Ascending aorta (tissue), 2 donors: ENCODE data around the gene CRYGN. TPM values are rescaled to one million over a fixed set of nuclear protein-coding genes. Genes with fewer than 3 reads are reported as not detected.

Source experiments
- DNase-seq, 2 donors: peaks; one replicate each; pipeline ENCODE4 v3.0.0-alpha.2; 2019; ENCODE audit warnings: low spot score in 2 of 2
- H3K27ac ChIP-seq, 2 donors: fragments of 200-600 bp; sonication (generic); one replicate each; pipeline ENCODE4 v1.5.1; 2016 to 2017; ENCODE audit warnings: mild to moderate bottlenecking in 1 of 2
- H3K27me3 ChIP-seq: fragments of 200-600 bp; sonication (generic); one replicate; pipeline ENCODE4 v1.5.1; 2017
- H3K36me3 ChIP-seq, 2 donors: fragments of 200-600 bp; sonication (generic); one replicate each; pipeline ENCODE4 v1.5.1; 2016
- H3K4me1 ChIP-seq, 2 donors: fragments of 200-600 bp; sonication (generic); one replicate each; pipeline ENCODE4 v1.5.1; 2016 to 2017; ENCODE audit warnings: mild to moderate bottlenecking in 1 of 2
- H3K4me3 ChIP-seq, 2 donors: fragments of 200-600 bp; sonication (generic); one replicate each; pipeline ENCODE4 v1.5.1; 2016 to 2017; ENCODE audit warnings: mild to moderate bottlenecking in 1 of 2
- H3K9me3 ChIP-seq, 2 donors: fragments of 200-600 bp; sonication (generic); one replicate each; pipeline ENCODE4 v1.5.1; 2016
- intact Hi-C: fragments of 100-400 bp; cut with DNase I; formaldehyde crosslinking; loops from one replicate; pipeline ENCODE4 v1.15.1; 2023
- total RNA-seq: library from RNA; depleted of rRNA; stranded (reverse); fragments of >200 nt; gene quantifications from one replicate; pipeline ENCODE4 v1.1.0, GENCODE V29; 2016
- TF ChIP-seq, protein P1 (sequence below), 3 experiments: fragments of 200-600 bp in 2 of 3; fragments of 450-650 bp in 1 of 3; sonication (generic) in 2 of 3; IDR thresholded peaks; one replicate each; pipeline ENCODE4 v1.5.1; 2016 to 2019; ENCODE audit warnings: antibody characterized with exemption in 3 of 3, mild to moderate bottlenecking in 1 of 3, moderate library complexity in 1 of 3

Gene CRYGN
- total RNA-seq, 1 donor from 2014 or later, result not detected

DNA sequence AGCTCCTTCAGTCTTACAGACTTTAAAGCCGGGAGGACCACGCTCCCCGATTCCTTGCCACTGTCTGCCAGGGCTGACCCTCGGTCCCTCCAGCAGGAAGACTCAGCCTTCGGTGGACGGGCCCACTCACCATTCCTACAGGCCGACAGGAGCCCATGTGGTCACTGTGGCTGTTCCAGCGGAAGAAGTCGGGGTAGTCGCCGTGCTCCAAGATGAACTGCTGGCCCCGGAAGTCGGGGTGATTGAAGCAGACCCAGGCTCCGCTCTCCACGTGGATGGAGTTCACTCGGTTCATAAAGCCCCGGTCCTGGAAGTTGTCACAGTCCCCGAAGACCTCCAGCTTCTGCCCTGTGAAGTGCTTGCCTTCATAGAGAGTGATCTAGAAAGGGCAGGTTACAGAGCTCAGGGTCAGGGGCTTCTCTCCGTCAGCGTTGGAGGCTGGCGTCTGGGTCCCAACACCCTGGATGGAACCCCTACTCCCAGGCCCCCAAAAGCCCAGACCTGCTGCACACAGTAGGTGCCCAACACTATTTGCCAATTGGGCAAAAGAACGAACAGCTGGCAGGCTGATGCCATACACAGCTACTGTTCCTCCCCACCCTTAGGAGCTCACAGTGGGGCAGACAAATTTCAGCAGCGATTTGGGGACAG is 1.9 kb downstream of the CRYGN start:
- Histone ChIP-seq H3K4me1 (peaks cover 20 to 50% of the 10 kb centered on the region in 2 donors), H3K9me3 (no peaks in the 10 kb centered on the region), H3K27me3 (no peaks in the 10 kb centered on the region), H3K36me3 (no peaks in the 10 kb centered on the region), H3K27ac (peak overlapping the region; percentile 88 to 95), H3K4me3 (no peak overlapping the region)
- TF ChIP-seq, protein P1, sequence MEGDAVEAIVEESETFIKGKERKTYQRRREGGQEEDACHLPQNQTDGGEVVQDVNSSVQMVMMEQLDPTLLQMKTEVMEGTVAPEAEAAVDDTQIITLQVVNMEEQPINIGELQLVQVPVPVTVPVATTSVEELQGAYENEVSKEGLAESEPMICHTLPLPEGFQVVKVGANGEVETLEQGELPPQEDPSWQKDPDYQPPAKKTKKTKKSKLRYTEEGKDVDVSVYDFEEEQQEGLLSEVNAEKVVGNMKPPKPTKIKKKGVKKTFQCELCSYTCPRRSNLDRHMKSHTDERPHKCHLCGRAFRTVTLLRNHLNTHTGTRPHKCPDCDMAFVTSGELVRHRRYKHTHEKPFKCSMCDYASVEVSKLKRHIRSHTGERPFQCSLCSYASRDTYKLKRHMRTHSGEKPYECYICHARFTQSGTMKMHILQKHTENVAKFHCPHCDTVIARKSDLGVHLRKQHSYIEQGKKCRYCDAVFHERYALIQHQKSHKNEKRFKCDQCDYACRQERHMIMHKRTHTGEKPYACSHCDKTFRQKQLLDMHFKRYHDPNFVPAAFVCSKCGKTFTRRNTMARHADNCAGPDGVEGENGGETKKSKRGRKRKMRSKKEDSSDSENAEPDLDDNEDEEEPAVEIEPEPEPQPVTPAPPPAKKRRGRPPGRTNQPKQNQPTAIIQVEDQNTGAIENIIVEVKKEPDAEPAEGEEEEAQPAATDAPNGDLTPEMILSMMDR (IDR thresholded peaks at IDR 0.05), result no peak
- DNase-seq, result no peak
- intact Hi-C loops, result loop anchor here (5.0 kb wide), 1 partner anchor 191 kb away; the partner anchor contains the start of gene SMARCD3

DNA sequence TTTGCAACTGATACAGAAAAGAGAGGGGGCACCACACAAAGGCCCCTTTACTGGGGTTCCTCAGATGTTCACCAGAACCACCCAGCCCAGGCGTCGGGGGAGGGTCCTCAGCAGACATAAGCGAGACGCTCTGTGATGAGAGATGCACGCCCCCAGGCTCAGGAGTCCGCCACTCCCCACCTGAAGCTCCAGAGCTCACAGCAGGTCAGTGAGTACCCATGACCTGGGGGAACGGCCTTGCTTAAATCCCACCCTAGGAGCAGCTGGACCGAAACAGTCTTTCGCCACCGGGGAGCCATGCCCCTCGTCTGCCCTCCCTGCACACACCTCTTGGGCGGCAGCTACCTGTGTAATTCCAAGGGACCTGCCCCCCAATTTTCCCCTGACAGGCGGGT is 2.8 kb downstream of the CRYGN start:
- TF ChIP-seq, protein P1 (IDR thresholded peaks at IDR 0.05), result no peak
- no peaks in the 10 kb centered on the region for H3K9me3 ChIP-seq
- no peak for DNase-seq
- intact Hi-C loops, result loop anchor here (5.0 kb wide), 1 partner anchor 190 kb away; the partner anchor contains the start of gene SMARCD3
- peaks cover 20 to 49% of the 10 kb centered on the region in 2 donors for H3K4me1 ChIP-seq
- peak overlapping the region; percentile 88 to 95 for H3K27ac ChIP-seq
- H3K36me3 ChIP-seq, result no peaks in the 10 kb centered on the region
- H3K4me3 ChIP-seq, result no peak overlapping the region
- no peaks in the 10 kb centered on the region for H3K27me3 ChIP-seq

DNA sequence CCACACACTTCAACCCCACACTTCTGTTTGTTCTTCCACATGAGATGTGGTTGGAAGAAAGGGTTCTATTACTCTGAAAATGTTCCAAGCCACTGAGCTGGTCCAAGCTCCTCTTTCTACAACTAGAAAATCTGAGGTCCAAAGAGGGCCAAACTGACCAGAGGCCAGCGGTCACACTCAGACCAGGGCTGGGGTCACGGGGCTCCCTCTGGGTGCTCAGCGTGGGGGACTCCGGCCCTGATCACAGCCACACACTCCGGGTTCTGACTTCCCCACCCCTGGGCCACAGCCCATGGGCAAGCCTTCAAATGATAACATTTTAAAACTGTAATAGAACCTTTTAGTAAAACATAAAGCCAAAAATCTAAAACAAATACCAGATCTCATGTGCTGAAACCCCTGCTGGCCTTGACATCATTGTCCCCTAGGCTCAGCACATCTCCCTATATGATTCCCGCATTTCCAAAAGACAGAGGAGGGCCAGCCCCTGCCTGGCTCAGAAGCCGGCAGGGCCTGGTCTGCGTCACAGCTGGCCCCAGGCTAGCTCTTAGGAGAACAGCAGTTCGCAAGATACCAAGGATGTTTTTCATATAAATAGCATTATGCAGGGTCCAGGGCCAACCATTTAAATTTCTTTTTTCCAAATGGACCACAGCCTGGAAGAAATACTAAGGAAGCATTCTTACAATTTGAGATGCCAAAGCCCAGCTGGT is 3.3 kb downstream of the CRYGN start:
- H3K4me3 ChIP-seq, result no peak overlapping the region
- peaks cover 20 to 44% of the 10 kb centered on the region in 2 donors for H3K4me1 ChIP-seq
- intact Hi-C loops, result loop anchor here (1.0 to 5.0 kb wide), 2 partner anchors 9 to 189 kb away; partner anchors contain the start of gene SMARCD3
- H3K27ac ChIP-seq, result peak overlapping the region; percentile 88 to 95
- peak in 1 of 2 donors; percentile 87 for DNase-seq
- TF ChIP-seq, protein P1 (IDR thresholded peaks at IDR 0.05), result no peak
- no peaks in the 10 kb centered on the region for H3K27me3 ChIP-seq
- no peaks in the 10 kb centered on the region for H3K9me3 ChIP-seq
- no peaks in the 10 kb centered on the region for H3K36me3 ChIP-seq

DNA sequence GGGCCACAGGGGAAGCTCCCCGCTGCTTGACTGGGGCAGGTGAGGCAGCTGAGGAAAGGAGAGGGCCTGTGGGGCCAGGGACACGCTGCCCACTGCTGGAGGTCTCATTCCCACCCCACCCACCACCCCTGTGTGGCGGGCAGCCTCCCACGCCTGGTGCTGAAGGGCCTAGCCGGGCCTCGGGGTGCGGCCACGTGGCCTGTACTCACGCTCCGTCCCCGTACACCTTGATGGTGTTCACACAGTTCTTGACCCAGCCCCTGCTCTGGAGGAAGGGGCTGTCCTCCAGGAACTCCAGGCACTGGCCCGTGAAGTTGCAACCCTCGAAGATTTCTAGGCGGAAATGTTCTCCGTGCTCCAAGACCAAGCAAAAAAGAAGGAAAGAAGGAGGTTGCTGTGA is 4.0 kb downstream of the CRYGN start:
- H3K9me3 ChIP-seq, result no peaks in the 10 kb centered on the region
- TF ChIP-seq, protein P1 (IDR thresholded peaks at IDR 0.05), result no peak
- no peaks in the 10 kb centered on the region for H3K27me3 ChIP-seq
- H3K27ac ChIP-seq, result peak overlapping the region; percentile 88 to 95
- H3K36me3 ChIP-seq, result no peaks in the 10 kb centered on the region
- peaks cover 17 to 38% of the 10 kb centered on the region in 2 donors for H3K4me1 ChIP-seq
- no peak for DNase-seq
- intact Hi-C loops, result loop anchor here (1.0 to 5.0 kb wide), 2 partner anchors 9 to 189 kb away; partner anchors contain the start of gene SMARCD3
- H3K4me3 ChIP-seq, result no peak overlapping the region

DNA sequence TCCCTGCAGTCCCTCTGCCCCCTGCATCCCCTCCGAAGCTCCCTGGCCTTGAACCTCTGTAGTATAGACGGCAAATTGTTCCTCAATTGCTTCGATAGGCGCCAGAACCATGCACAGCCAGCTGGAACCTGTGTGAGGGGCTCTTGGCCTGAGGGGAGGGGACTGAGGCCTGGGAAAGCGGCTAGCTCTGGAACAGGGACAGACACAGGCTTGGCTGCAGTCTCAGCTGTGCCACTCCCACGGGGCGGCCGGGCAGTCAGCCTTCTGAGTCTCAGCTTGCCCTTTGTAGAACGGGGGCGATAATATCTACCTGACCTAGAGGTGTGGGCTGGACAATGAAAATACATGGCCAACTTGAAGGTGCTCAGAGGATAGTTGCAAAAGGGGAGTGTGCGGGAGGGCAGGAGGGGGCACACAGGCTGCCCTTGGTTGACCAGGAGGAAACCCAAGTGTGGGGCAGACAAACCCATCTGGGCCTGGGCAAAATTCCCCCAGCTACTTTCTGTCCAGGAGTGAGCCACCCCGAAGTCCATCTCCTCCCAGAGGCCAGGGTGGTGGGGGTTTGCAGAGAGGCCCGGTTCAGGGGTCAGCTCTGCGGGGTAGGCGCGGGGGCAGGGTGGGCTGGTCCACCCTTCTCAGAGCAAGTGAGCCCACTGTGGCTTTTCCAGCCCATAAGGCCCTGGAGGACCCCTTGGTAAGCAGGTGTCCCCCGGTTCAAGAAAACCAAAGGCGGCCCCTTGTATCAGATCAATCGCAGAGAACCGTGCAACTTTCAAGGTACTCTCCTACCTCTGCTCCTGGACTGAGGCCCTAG is 4.6 kb downstream of the CRYGN start:
- Histone ChIP-seq H3K4me1 (peaks cover 12 to 32% of the 10 kb centered on the region in 2 donors), H3K27ac (peak overlapping the region; percentile 88 to 95), H3K9me3 (no peaks in the 10 kb centered on the region), H3K36me3 (no peaks in the 10 kb centered on the region), H3K4me3 (no peak overlapping the region), H3K27me3 (no peaks in the 10 kb centered on the region)
- intact Hi-C loops, result loop anchor here (5.0 kb wide), 1 partner anchor 188 kb away; the partner anchor contains the start of gene SMARCD3
- TF ChIP-seq, protein P1 (IDR thresholded peaks at IDR 0.05), result no peak
- no peak for DNase-seq
